ENCODE data around the gene PIGQ. TPM values are rescaled to one million over a fixed set of nuclear protein-coding genes. Genes with fewer than 3 reads are reported as not detected.

Gene PIGQ
- total and polyA plus RNA-seq, 2 of the 13 experiments (the other 11 are each of a cell fraction or from before 2014, with no cell fraction given) = 7.7 to 19.7 TPM

GRCh38 chr16:543301-544164, 26.2 kb upstream of the PIGQ start (continued):
- TF ChIP-seq JUND (CRISPR knock-in tag; IDR thresholded peaks at IDR 0.05) (0 out of 2 replicates have a peak, but pooled peaks have one; percentile 48), CERS6 (CRISPR knock-in tag; IDR thresholded peaks at IDR 0.05) (no peak), SP4 (CRISPR knock-in tag; IDR thresholded peaks at IDR 0.05) (no peak), ZHX1 (CRISPR knock-in tag; IDR thresholded peaks at IDR 0.05; ENCODE audit: low read depth) (peak; percentile 81; the same call in 1 of the 2 replicates), FOXM1 (CRISPR knock-in tag; IDR thresholded peaks at IDR 0.05) (no peak), ELK4 (CRISPR knock-in tag; IDR thresholded peaks at IDR 0.05; ENCODE audit: borderline replicate concordance) (no peak), SNAPC4 (CRISPR knock-in tag; IDR thresholded peaks at IDR 0.05) (no peak), THAP11 (CRISPR knock-in tag; IDR thresholded peaks at IDR 0.05) (peak; percentile 68), RARA (CRISPR knock-in tag; IDR thresholded peaks at IDR 0.05) (peak; percentile 77), ARID4A (CRISPR knock-in tag; IDR thresholded peaks at IDR 0.05; ENCODE audit: borderline replicate concordance) (peak; percentile 86), ZNF672 (CRISPR knock-in tag; IDR thresholded peaks at IDR 0.05) (0 out of 2 replicates have a peak, but pooled peaks have one; percentile 38), ZIK1 (CRISPR knock-in tag; IDR thresholded peaks at IDR 0.05; ENCODE audit: borderline replicate concordance, low read depth) (no peak)

Data from HepG2 (cell line).